DMS53 (cell line): ENCODE data around the gene ADGRE1.

Experiments
- DNase-seq: peaks from one replicate; lab custom pipeline; 2025; lab: John Stamatoyannopoulos, UW

Gene ADGRE1

DNA sequence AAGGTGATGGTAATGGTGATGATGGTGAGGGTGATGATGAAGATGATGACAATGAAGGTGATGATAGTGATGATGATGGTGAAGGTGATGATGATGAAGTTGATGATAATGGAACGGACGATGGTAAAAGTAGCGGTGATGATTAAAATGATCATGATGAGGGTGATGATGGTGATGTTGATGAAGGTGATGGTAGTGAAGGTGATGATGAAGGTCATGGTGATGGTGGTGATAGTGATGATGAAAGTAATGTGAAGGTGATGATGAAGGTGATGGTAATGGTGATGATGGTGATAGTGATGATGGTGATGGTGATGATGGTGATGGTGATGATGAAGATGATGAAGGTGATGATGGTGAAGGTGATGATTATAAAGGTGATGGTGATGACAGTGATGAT, 67.7 kb downstream of the ADGRE1 start:
- no peak for DNase-seq

DNA sequence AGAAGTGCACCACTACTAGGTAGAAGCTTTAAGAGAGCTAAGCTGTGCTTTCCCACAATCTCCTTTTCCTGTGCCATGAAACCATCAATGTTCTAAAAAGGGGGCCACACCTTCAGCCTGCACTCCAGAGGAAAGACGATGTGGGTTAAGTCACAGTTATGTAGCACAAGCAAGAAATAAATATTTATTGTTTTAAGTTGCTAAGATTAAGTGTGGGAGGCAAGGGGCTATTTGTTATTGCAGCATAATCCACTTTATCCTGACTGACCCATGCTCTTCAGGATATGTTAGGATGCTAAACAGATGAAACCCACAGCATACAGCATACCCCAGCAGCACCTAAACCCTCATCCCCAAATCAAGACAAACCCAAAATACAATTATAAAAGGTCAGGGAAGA, 69.2 kb downstream of the ADGRE1 start:
- no peak for DNase-seq

DNA sequence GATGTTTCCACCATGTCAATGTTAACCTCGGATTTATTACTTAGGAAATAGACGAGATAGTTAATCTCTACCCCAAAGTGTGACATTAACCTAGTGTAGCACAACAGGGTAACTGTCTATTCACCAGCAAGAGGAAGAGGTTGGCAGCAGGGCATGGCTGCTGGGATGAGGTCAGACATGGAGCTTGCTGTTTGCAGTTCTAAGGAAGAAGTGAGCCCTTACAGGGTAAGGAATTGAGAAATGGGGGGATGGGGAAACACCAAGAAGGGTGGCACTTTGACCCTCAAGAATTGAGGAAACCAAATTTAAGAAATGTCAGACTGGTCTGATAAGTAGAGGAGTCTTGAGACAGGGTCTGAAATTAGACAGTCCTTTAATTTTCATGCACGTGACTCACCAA, 71.4 kb downstream of the ADGRE1 start:
- no peak for DNase-seq

DNA sequence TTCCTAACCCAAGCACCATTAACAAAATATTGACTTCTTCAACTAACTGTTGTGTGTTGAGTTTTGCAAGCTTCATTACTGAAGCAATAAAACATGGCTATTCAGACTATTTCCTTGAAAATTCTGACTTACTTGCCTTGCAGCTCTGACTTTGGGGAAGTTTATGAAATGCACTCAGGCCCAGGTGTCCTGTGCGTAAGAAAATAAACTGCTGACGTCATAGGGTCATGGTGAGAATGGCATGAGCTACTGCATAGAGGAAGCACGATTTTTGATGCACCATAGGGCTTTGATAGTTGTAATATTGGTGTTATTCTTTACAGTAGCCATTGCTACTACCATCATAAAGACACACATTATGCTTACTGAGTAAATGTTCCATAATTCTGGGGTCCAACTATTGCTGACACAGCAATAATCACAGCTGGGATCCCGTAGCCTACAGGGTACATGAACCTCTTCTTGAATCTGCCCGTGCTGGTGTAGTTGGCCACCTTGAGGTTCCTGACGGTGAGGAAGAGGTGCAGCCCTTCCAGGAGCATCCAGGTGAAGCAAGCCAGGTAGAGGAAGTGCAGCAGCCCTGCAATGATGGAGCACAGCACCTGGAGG, 76.0 kb downstream of the ADGRE1 start:
- no peak for DNase-seq

DNA sequence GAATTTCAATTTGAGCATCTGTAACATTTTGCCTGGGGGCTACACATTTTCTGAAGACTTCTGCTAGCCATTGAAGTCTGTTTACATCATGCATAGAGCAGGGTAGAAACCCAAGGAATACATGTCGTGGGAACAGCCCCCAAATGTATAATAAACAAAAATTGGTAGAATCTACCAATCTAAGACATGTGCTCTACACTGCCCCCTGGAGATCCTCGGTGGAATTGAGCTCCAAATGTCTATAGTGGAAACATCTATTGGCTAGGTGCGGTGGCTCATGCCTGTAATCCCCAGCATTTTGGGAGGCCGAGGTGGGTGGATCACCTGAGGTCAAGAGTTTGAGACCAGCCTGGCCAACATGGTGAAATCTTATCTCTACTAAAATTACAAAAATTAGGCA, 76.6 kb downstream of the ADGRE1 start:
- no peak for DNase-seq

DNA sequence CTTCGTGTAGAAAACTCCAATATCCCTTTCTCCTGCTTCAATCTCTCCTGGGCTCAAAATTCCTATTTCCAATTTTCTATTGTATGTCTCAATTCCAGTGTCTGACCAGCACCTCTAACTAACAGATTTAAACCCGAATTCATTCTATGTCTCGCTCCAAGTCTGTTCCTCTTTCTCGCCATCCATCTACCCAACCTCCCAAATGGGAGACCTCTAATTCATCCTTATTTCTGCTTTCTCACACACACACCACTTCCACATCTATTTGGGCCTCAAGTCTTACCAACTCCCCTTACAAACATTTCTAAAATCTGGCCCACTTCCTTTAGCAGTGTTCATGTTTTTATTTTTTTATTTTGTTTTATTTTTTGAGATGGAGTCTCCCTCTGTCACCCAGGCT, 80.6 kb downstream of the ADGRE1 start:
- DNase-seq: no peak

DNA sequence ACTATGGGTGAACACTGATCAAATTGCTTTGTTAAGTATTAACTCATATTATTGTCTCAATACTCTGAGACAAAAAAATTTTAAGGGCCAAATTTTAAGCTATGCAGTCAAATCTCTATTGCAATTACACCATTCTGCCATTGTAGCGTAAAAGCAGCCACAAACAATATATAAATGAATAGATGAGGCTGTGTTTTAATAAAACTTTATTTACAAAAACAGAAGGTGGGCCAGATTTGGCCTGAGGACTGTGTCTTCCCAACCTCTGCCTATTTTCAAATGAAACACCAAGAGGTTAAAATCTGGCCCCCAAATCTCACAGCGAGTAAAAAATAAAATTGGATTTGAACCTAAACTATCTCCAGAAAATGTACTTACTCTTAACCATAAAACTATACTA, 82.1 kb downstream of the ADGRE1 start:
- no peak for DNase-seq

DNA sequence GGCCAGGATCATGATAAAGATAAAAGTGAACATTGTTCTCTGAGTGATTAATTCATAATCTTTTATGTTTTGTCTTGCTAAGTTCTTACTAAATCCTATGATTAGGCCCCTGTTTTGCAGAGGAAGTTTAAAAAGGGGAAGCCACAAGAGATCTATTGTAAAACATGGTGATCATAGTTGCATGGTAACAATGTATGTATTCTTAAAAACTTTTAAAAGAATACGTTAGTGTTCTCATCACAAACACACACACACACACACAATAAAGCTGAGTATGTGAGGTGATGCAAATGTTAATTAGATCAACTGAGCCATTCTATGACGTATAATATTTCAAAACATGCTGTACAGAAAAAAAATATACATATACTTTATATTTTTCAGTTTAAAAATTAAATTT, 82.6 kb downstream of the ADGRE1 start:
- no peak for DNase-seq

DNA sequence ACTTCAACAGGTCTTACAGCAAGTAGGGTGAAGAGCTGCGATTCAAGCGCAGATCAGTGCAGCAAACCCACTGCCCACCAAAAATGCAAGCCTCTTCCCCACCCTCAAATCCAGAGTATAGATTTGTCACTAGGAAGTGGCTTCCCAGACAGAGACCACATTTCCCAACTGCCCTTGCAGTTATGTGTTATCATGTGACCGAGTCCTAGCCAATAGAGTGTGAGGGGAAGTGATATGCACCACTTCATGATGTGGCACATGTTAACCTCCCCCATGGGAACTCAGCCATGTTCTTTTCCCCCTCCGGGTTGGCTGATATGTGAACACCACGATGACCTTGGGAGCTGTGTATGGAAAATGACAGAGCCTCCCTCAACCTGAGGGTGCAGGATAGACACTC, 83.1 kb downstream of the ADGRE1 start:
- DNase-seq: no peak

DNA sequence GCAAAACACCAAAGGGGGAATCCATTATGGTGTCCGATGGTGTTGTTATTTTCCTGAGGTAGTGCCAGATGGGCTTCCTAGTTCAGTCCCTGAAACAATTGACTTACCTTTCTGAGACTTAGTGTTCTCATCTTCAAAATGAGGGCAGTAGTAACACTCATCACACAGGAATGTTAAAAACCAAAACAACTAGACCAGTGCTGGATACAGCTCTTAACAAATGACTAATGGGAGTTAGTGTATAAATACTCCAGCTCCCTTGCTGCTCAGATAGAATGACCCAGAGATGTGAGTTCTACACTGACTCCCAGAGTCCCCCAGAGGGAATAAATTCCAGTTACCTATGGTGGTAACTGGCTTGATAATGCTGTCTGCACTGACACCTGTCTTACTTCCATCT, 84.0 kb downstream of the ADGRE1 start:
- no peak for DNase-seq

DNA sequence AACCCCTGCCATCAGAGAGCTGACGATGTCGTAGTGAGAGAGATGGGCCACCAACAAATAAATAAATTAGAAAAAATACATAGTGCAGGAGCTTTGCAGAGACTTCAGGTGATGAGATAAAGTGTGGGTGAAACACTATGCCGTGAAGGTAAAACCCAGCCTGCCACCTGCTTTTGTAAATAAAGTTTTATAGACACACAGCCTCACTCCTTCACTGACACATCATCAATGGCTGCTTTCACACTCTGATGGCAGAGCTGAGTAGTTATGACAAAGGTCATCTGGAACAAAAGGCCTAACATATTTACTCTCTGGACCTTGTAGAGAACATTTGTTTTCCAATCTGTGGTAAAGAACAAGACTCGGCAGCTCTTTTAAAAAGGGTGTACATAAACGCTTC, 88.8 kb downstream of the ADGRE1 start:
- DNase-seq: no peak

DNA sequence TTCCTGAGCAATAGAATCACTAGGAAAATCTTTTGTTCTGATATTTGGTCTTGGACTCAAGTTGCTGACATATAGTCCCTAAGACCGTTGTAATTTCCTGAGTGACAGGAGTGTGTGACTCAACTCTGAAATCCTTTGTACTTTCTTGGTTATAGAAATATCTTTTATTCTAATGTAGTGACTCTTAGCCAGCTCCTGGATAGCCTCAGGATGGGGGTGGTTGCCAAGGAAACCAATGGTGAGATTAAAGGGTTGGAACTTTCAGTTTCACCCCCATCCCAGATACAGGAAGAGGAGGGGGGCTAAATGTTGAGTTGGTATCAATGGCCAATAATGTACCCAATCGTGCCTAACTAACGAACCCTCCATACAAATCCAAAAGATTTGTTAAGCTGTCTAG, 92.0 kb downstream of the ADGRE1 start:
- no peak for DNase-seq

DNA sequence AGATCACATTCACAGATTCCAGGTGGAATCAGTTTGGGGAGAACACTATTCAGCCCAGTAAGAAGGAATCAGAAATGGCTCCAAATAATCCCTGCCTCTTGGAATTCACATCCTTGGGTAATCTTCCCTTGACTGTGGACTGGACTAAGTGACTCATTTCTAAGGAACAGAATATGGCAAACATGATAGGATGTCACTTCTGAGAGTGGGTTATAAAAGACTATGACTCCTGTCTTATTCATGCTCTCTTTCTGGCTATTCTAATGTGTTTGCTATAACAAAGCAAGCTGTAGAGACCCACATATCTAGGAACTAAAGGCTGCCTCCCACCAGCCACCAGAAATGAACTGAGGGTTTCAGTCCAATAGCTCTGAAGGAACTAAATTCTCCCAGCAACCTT, 96.1 kb downstream of the ADGRE1 start:
- DNase-seq: no peak

DNA sequence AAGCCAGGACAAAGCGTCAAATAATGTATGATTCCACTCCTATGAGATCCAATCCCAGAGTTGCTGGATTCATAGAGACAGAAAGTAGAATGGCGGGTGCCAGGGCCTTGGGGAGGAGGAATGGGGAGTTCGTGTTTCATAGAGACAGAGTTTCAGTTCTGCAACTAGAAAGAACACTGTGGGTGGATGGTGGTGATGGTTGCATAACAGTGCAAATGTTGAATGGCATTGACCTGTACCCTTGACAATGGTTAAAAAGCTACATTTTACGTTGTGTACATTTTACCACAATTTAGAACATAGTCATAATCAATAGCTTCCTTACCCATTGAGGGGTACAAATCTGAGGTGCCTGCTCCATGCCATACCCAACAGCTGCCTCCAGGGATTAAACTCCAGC, 100.5 kb downstream of the ADGRE1 start:
- DNase-seq: no peak

DNA sequence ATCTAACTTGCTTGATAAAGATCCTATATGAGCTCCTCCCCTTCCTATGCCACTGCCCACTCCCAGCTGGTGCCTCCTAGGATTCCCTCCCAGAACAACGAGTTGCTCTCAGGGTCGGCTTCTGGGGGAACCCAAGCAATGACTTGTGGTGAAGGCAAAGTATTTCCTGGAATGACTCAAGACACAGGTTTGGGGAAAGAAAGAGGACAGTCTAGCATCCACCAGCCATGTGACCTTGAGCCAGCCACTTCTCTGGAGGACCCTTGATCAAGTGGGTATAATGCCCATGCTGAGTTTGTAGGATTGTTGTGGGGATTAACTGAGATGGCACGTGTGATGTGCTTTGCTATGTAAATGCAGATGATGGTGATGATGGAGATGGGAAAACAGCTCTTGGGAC, 100.9 kb downstream of the ADGRE1 start:
- no peak for DNase-seq
